Calu3 (cell line): Measurements from ENCODE around the gene RABIF. TPM values are rescaled to one million over a fixed set of nuclear protein-coding genes. Genes with fewer than 3 reads are reported as not detected.

ENCODE experiments used
- BruUV-seq: library from RNA; stranded (reverse); fragments of 400-500 nt; replicated peaks from 2 replicates; lab custom pipeline; 2021; lab: Mats Ljungman, UMichigan
- CTCF ChIA-PET: fragments of 300-600 bp; sonication (Branson Sonifier 250); formaldehyde crosslinking; loops from one replicate; lab custom pipeline; 2022; ENCODE audit warnings: antibody characterized with exemption; lab: Charles Lee
- DNase-seq: peaks from one replicate; pipeline ENCODE4 v3.0.0; 2022
- H3K27ac Mint-ChIP-seq: one replicate; pipeline ENCODE4 v1.8.0; 2022; ENCODE audit warnings: mixed read lengths; ENCODE audit not compliant: unreplicated experiment
- H3K27me3 Mint-ChIP-seq: one replicate; pipeline ENCODE4 v1.8.0; 2022; ENCODE audit warnings: mixed read lengths; ENCODE audit not compliant: unreplicated experiment
- H3K36me3 Mint-ChIP-seq: one replicate; pipeline ENCODE4 v1.8.0; 2022; ENCODE audit warnings: mild to moderate bottlenecking, moderate library complexity, mixed read lengths; ENCODE audit not compliant: insufficient read depth, unreplicated experiment
- H3K4me1 Mint-ChIP-seq: one replicate; pipeline ENCODE4 v1.8.0; 2022; ENCODE audit warnings: mild to moderate bottlenecking, low read depth, mixed read lengths; ENCODE audit not compliant: unreplicated experiment
- H3K4me3 Mint-ChIP-seq: one replicate; pipeline ENCODE4 v1.8.0; 2022; ENCODE audit warnings: mild to moderate bottlenecking, low read depth, moderate library complexity, mixed read lengths; ENCODE audit not compliant: unreplicated experiment
- H3K9me3 Mint-ChIP-seq: one replicate; pipeline ENCODE4 v1.8.0; 2022; ENCODE audit warnings: low read depth, mixed read lengths; ENCODE audit not compliant: unreplicated experiment
- intact Hi-C: fragments of 100-400 bp; cut with micrococcal nuclease; formaldehyde crosslinking; loops from one replicate; pipeline ENCODE4 v1.10.0; 2022; ENCODE audit not compliant: unreplicated experiment
- total RNA-seq: library from RNA; stranded (reverse); gene quantifications from 2 replicates; pipeline ENCODE4 v1.2.3, GENCODE V29; 2022
- TF ChIP-seq, protein P1 (sequence below): fragments of 200-600 bp; IDR thresholded peaks from one replicate; pipeline ENCODE4 v1.8.0; 2022; ENCODE audit warnings: antibody characterized with exemption; ENCODE audit not compliant: unreplicated experiment

RABIF gene
- total RNA-seq, 1 experiment from 2014 or later, result 9.8 TPM

DNA sequence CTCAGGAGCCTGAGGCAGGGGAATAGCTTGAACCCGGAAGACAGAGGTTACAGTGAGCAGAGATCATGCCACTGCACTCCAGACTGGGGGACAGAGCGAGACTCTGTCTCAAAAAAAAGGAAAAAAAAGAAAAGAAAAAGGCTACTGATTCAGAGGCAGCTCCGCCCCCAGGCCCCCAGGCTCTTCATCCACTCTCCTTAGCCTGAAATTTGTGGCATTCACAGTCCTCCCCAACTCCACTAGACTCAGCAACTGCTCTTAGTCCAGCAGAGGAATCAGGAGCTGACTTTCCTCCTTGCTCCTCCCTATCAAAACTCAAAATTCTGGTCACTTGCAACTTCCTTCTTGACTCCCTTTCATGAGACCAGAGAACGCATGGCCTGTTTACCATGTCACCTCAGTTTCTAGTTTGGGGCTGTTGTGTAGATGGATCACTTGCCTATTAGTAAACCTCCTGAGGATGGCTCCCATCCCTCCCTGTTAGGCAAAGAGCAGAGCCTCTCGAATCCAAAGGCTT, 51.1 kb downstream of the RABIF start:
- no peaks in the 10 kb centered on the region for H3K4me1 Mint-ChIP-seq

DNA sequence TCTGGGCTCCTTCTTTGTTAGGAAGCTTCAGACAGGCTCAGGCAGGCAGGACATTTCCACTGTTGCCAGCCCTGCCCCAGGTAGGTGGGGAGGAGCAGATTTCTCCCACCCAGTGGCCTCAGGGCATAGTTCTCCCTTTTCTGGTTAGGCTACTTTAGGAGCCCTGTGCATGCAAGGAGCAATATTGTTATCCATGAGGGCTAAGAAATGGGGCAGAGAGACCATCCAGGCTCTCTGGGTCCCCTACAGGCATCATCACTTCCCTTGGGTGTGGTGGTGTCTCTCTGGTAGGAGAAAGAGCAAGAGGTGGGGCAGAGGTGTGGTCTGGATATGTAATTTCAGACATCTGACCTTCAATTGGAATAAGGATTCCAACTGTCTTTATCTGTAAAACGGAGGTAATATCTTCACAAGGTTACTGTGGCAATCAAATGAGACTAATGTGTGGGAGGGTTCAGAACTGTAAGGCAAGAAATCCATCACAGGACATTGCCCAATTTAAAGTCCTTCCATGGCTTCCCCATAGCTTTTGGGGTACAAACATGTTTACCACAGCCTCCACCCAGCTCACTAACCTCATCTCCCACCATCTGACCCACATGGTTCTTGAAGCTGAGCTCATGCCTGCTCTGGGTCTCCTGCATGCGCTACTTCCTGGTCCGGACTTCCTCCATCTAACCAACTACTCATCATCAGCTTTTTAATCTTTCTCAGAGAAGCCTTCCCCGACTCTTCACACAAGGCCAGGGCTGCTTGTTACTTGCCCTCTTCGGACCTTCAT, 52.1 kb downstream of the RABIF start:
- H3K27me3 Mint-ChIP-seq, result peaks cover 42% of the 10 kb centered on the region
- intact Hi-C loops, result no loop called here
- no TSS peak for BruUV-seq
- H3K9me3 Mint-ChIP-seq, result no peaks in the 10 kb centered on the region
- DNase-seq, result no peak
- TF ChIP-seq, protein P1, sequence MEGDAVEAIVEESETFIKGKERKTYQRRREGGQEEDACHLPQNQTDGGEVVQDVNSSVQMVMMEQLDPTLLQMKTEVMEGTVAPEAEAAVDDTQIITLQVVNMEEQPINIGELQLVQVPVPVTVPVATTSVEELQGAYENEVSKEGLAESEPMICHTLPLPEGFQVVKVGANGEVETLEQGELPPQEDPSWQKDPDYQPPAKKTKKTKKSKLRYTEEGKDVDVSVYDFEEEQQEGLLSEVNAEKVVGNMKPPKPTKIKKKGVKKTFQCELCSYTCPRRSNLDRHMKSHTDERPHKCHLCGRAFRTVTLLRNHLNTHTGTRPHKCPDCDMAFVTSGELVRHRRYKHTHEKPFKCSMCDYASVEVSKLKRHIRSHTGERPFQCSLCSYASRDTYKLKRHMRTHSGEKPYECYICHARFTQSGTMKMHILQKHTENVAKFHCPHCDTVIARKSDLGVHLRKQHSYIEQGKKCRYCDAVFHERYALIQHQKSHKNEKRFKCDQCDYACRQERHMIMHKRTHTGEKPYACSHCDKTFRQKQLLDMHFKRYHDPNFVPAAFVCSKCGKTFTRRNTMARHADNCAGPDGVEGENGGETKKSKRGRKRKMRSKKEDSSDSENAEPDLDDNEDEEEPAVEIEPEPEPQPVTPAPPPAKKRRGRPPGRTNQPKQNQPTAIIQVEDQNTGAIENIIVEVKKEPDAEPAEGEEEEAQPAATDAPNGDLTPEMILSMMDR, result no peak
- H3K27ac Mint-ChIP-seq, result no peak overlapping the region
- no peaks in the 10 kb centered on the region for H3K4me1 Mint-ChIP-seq
- H3K4me3 Mint-ChIP-seq, result no peak overlapping the region
- no peaks in the 10 kb centered on the region for H3K36me3 Mint-ChIP-seq
- CTCF ChIA-PET, result no interaction called here

More for the DNA sequence above, 51.1 kb downstream of the RABIF start:
- Mint-ChIP-seq H3K27me3 (peaks cover 42% of the 10 kb centered on the region), H3K27ac (no peak overlapping the region), H3K36me3 (no peaks in the 10 kb centered on the region), H3K4me3 (no peak overlapping the region), H3K9me3 (no peaks in the 10 kb centered on the region)
- DNase-seq, result no peak
- BruUV-seq, result no TSS peak
- CTCF ChIA-PET, result no interaction called here
- intact Hi-C loops, result no loop called here
- TF ChIP-seq, protein P1, result no peak

DNA sequence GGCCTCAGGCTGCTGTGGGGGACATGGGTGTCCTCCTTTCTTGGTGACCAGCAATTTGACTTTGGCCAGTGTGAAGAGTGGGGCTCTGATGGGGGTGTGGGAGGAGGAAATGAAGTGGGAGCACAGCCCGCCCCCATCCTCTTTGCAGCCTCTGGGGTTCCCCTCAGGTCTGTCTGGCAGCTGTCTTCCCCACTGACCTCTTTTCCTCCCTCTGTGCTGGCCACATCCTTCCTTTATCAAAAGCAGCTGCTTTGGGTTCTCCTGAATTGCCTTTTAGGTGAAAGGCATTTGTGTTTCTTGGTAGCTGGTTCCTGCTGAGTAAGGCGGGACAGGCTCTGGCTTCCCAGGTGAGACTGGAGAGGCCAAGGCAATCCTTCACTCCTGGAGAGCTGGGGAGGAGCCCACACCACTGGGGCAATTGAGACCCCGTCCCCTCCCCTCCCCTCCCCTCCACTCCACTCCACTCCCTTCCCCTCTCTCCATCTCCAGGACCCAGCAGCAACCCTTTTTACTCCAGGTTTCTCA, 53.3 kb downstream of the RABIF start:
- CTCF ChIA-PET, result interaction anchor here (0.6 to 0.7 kb wide), 2 partner anchors 33 to 953 kb away, joined by 4 read pairs; no protein-coding TSS in a partner anchor
- Mint-ChIP-seq H3K27me3 (peaks cover 42% of the 10 kb centered on the region), H3K4me1 (no peaks in the 10 kb centered on the region), H3K4me3 (no peak overlapping the region), H3K27ac (no peak overlapping the region), H3K9me3 (no peaks in the 10 kb centered on the region), H3K36me3 (no peaks in the 10 kb centered on the region)
- TF ChIP-seq, protein P1, result no peak
- no peak for DNase-seq
- intact Hi-C loops, result no loop called here
- BruUV-seq, result no TSS peak

DNA sequence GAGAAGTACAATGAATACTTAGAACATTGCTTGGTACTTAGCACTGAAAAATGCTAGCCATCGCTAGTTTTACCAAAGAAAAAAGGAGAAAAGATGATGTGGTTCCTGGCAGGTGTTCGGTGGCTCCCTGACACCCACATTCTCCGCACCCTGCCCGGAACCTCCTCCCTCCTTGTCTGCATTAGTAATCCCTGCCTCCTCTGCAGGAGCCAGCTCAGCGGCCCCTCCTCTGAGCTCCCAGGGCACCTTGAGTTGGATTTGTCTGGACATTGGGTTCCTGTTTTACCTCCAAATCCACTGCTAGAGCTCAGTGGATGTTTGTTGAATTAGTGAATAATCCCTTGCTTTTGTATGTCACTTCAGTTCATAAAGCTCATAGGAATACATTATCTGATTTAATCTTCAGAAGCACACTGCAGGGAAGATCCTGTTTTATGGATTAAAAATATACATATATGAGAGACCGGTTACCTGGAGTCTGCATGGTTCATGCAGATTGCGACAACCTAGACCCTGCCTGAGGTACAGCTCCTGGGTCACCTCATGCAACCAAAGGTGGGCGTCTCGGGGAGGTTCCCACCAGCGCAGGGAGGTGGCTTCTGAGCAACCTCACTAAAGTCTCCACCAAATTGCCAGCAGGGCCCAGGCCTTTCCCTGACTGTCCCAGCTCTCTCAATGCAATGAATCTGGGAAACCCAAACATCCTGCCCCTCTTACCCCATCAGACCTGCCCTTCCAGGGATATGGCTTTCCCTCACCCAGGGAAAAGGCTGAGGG, 54.0 kb downstream of the RABIF start:
- Mint-ChIP-seq H3K9me3 (no peaks in the 10 kb centered on the region), H3K4me3 (no peak overlapping the region), H3K27me3 (peaks cover 42% of the 10 kb centered on the region), H3K4me1 (no peaks in the 10 kb centered on the region), H3K27ac (no peak overlapping the region), H3K36me3 (no peaks in the 10 kb centered on the region)
- TF ChIP-seq, protein P1, result no peak
- no TSS peak for BruUV-seq
- no peak for DNase-seq
- CTCF ChIA-PET, result interaction anchor here (0.7 kb wide), 2 partner anchors 33 to 72 kb away, joined by 3 to 4 read pairs; no protein-coding TSS in a partner anchor
- intact Hi-C loops, result no loop called here
